Hepatocyte (in vitro differentiated cells): ENCODE results near the gene CAT.

Experiments
- EZH2 ChIP-seq: fragments of 200-600 bp; sonication (generic); IDR thresholded peaks from 2 replicates; pipeline ENCODE4 v1.6.1; 2016; ENCODE audit warnings: antibody characterized with exemption, mild to moderate bottlenecking, borderline replicate concordance
- EZH2phosphoT487 ChIP-seq: fragments of 200-600 bp; sonication (generic); IDR thresholded peaks from one replicate; pipeline ENCODE4 v1.6.1; 2018; ENCODE audit warnings: antibody characterized with exemption, mild to moderate bottlenecking, low read depth, moderate library complexity; ENCODE audit not compliant: unreplicated experiment, severe bottlenecking
- TF ChIP-seq, protein P1 (sequence below): fragments of 200-600 bp; sonication (generic); IDR thresholded peaks from 2 replicates; pipeline ENCODE4 v1.5.1; 2016; ENCODE audit warnings: antibody characterized with exemption, mild to moderate bottlenecking; ENCODE audit not compliant: poor library complexity

- TF ChIP-seq EZH2 (no peak), EZH2phosphoT487 (no peak)
- TF ChIP-seq, protein P1, sequence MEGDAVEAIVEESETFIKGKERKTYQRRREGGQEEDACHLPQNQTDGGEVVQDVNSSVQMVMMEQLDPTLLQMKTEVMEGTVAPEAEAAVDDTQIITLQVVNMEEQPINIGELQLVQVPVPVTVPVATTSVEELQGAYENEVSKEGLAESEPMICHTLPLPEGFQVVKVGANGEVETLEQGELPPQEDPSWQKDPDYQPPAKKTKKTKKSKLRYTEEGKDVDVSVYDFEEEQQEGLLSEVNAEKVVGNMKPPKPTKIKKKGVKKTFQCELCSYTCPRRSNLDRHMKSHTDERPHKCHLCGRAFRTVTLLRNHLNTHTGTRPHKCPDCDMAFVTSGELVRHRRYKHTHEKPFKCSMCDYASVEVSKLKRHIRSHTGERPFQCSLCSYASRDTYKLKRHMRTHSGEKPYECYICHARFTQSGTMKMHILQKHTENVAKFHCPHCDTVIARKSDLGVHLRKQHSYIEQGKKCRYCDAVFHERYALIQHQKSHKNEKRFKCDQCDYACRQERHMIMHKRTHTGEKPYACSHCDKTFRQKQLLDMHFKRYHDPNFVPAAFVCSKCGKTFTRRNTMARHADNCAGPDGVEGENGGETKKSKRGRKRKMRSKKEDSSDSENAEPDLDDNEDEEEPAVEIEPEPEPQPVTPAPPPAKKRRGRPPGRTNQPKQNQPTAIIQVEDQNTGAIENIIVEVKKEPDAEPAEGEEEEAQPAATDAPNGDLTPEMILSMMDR: no peak
Observed at GRCh38 chr11:34415538-34415937, 23.2 kb upstream of the CAT start.
